Right atrium auricular region (tissue), 2 donors: ENCODE data around the gene KRT76. TPM values are rescaled to one million over a fixed set of nuclear protein-coding genes. Genes with fewer than 3 reads are reported as not detected.

Source experiments
- DNase-seq: peaks from one replicate; pipeline ENCODE4 v3.0.0-alpha.2; 2019; ENCODE audit warnings: low spot score
- H3K27ac ChIP-seq, 2 donors: fragments of 200-600 bp; sonication (generic); 1 replicate in 1 of 2; 2 replicates in 1 of 2; pipeline ENCODE4 v1.5.1; 2016 to 2019
- H3K27me3 ChIP-seq, 2 donors: fragments of 200-600 bp; sonication (generic); one replicate each; pipeline versions ENCODE4 v1.5.1 to v1.6.0; 2017 to 2019
- H3K36me3 ChIP-seq: fragments of 200-600 bp; sonication (generic); one replicate; pipeline ENCODE4 v1.5.1; 2016
- H3K4me1 ChIP-seq, 2 donors: fragments of 200-600 bp; sonication (generic); one replicate each; pipeline versions ENCODE4 v1.5.1 to v1.6.0; 2017 to 2019
- H3K4me3 ChIP-seq, 2 donors: fragments of 200-600 bp; sonication (generic); 1 replicate in 1 of 2; 2 replicates in 1 of 2; pipeline ENCODE4 v1.5.1; 2017 to 2019; ENCODE audit warnings: mild to moderate bottlenecking in 1 of 2, moderate library complexity in 1 of 2
- H3K9me3 ChIP-seq, 2 donors: fragments of 200-600 bp; sonication (generic); one replicate each; pipeline ENCODE4 v1.5.1; 2019
- CTCF ChIP-seq, 2 donors: fragments of 200-600 bp; sonication (generic); IDR thresholded peaks; one replicate each; pipeline ENCODE4 v1.5.1; 2019; ENCODE audit warnings: antibody characterized with exemption in 2 of 2
- total RNA-seq, 2 donors: library from RNA; depleted of rRNA; stranded (reverse); fragments of >200 nt; gene quantifications; one replicate each; pipeline ENCODE4 v1.1.0, GENCODE V29; 2016

Gene KRT76
- total RNA-seq, 2 donors from 2014 or later: not detected

- H3K27ac ChIP-seq: no peak overlapping the region
- H3K4me3 ChIP-seq: no peak overlapping the region
- DNase-seq: no peak
- H3K4me1 ChIP-seq: no peaks in the 10 kb centered on the region
- H3K36me3 ChIP-seq: no peaks in the 10 kb centered on the region
- TF ChIP-seq CTCF (IDR thresholded peaks at IDR 0.05): no peak
- H3K27me3 ChIP-seq: no peaks in the 10 kb centered on the region
- peaks cover 5 to 19% of the 10 kb centered on the region in 2 donors for H3K9me3 ChIP-seq
Observed at GRCh38 chr12:52759695-52760094, 17.4 kb downstream of the KRT76 start.

- H3K4me1 ChIP-seq: no peaks in the 10 kb centered on the region
- H3K36me3 ChIP-seq: no peaks in the 10 kb centered on the region
- no peaks in the 10 kb centered on the region for H3K27me3 ChIP-seq
Observed at GRCh38 chr12:52759218-52759617, 17.9 kb downstream of the KRT76 start.

DNA sequence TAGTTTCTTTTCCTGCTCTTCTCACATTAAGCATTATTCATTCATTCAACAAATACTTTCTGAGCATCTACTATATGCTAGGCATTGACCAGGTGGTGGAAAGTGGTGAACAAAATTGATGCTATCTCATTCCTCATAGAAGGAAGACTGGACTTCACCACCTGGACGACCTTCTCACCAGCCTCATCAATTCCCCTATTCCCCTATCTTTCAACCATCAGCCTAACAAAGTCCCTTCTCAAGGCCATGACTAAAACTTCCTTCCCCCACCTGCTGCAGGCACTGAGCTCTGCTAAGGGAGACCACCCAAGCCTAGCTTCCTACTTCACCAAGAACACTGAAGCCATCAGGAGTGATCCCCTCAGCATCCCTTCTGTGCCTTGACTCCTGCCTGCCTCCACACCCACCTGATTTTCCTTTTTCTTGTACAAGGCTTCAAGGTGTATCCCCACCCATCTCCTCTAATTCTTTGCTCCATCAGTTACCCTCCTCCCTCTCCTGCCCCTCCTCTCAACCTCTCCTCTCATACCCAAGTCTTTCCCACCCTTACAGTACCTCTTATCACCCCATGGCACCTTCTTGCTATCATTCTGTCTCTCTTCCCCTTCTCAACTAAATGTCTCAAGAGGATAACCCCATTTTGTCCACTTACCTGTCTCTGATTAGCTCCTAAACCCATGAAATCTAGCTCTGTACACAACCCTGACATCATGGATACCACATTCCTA is 19.5 kb downstream of the KRT76 start:
- Histone ChIP-seq H3K27me3 (no peaks in the 10 kb centered on the region), H3K9me3 (peaks cover 5 to 19% of the 10 kb centered on the region in 2 donors), H3K27ac (no peak overlapping the region), H3K4me1 (no peaks in the 10 kb centered on the region), H3K36me3 (no peaks in the 10 kb centered on the region), H3K4me3 (no peak overlapping the region)
- TF ChIP-seq CTCF (IDR thresholded peaks at IDR 0.05): no peak
- no peak for DNase-seq

More at GRCh38 chr12:52759218-52759617, 17.9 kb downstream of the KRT76 start:
- H3K27ac ChIP-seq: no peak overlapping the region
- DNase-seq: no peak
- H3K9me3 ChIP-seq: peaks cover 5 to 19% of the 10 kb centered on the region in 2 donors
- H3K4me3 ChIP-seq: no peak overlapping the region
- no peak for TF ChIP-seq CTCF (IDR thresholded peaks at IDR 0.05)

DNA sequence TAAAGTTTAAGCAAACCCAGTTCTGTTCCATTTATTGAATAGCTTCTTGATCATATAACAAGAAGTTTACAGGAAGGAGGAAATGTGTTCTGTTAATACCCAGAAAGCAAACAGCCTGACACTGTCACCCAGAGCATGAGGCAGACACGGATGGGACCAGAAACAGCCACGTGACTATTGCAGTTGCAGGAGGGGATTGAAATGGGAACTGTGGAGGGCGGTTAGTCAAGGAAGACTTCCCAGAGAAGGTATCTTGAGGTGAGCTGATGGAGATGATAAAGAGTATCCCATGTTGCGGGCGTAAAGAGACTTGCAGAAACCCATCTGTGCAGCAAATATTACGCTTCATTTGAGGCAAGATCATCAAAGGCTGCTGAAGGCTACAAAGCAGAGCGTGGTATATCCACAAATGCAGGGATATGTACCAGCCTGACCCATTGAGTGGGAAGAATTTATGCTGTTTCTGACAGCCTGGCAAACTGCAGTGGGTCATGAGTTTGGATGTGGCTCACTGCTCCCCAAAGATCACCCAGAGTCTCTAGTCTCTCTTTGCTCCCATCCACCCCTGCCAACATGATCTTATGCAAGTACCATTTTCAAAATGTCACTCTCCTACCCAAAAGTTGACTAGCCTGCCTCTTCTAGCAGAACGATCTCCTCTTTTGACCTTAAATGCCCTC is 20.7 kb downstream of the KRT76 start:
- no peak overlapping the region for H3K4me3 ChIP-seq
- no peak for TF ChIP-seq CTCF (IDR thresholded peaks at IDR 0.05)
- H3K4me1 ChIP-seq: no peaks in the 10 kb centered on the region
- no peaks in the 10 kb centered on the region for H3K36me3 ChIP-seq
- H3K9me3 ChIP-seq: peaks cover 5 to 13% of the 10 kb centered on the region in 2 donors
- H3K27me3 ChIP-seq: no peaks in the 10 kb centered on the region
- DNase-seq: no peak
- no peak overlapping the region for H3K27ac ChIP-seq

GRCh38 chr12:52755533-52755932 is 21.6 kb downstream of the KRT76 start:
- no peak for TF ChIP-seq CTCF (IDR thresholded peaks at IDR 0.05)
- Histone ChIP-seq H3K4me1 (no peaks in the 10 kb centered on the region), H3K9me3 (peaks cover 2 to 4% of the 10 kb centered on the region in 2 donors), H3K27me3 (no peaks in the 10 kb centered on the region), H3K4me3 (no peak overlapping the region), H3K27ac (no peak overlapping the region), H3K36me3 (no peaks in the 10 kb centered on the region)
- DNase-seq: no peak
